ENCODE measurements around the gene SRGAP2B. TPM values are rescaled to one million over a fixed set of nuclear protein-coding genes. Genes with fewer than 3 reads are reported as not detected.
"Not testable (repeated sequence)": the region's sequence is repeated elsewhere in the genome, so short reads cannot be mapped to it uniquely, and the experiment has no call there.

The SRGAP2B gene
- total and polyA plus RNA-seq, 2 of the 8 experiments (the other 6 are each of a cell fraction or from before 2014, with no cell fraction given) = 4.9 to 39.5 TPM

GRCh38 chr1:145074021-145074559 lies 21.0 kb downstream of the SRGAP2B start:
- FAIRE-seq = not testable (repeated sequence)

DNA sequence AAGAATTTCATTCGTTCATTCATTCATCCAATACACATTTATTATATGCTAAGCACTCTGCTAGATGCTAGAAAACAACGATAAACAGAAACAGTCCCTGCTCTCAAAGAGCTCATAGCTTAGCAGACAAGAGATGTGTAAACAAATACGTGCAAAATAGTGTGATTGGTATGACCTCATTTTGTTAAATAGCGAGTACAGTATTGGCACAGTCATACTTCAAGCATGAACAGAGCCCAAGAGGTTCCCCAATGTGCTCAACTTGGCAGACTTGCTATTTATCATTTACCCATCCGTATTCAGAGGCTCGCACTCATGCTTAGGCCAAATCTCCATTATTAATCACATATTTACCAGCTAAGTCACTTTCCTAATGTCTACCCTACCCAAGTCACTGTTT lies 23.6 kb downstream of the SRGAP2B start:
- H3K23me2 ChIP-seq (ENCODE audit: low read depth, low read length); H3K9ac ChIP-seq (replicated peaks in 1 of 4; ENCODE audit: extremely low read depth in 1 of 4, low read depth in 3 of 4, low read length in 3 of 4); FAIRE-seq; H3K79me1 ChIP-seq (ENCODE audit: low read depth, low read length); H2BK20ac ChIP-seq (ENCODE audit: low read length); H3K36me3 ChIP-seq (ENCODE audit: control insufficient read depth in 2 of 4, insufficient read depth in 4 of 4, low read length in 3 of 4); CTCF ChIA-PET (ENCODE audit: partially characterized antibody); H2BK12ac ChIP-seq (ENCODE audit: low read depth, low read length); DNase-seq (ENCODE audit: low read depth in 1 of 2, low spot score in 2 of 2); H3K56ac ChIP-seq (replicated peaks; ENCODE audit: insufficient read length, low read depth, low read length); H3K4me3 ChIP-seq (ENCODE audit: extremely low read depth in 1 of 4, insufficient read depth in 2 of 4, low read depth in 3 of 4, low read length in 4 of 4); POLR2A ChIA-PET (ENCODE audit: partially characterized antibody); H3K4me1 ChIP-seq (replicated peaks in 1 of 4; ENCODE audit: control insufficient read depth in 3 of 4, insufficient read depth in 4 of 4, low read length in 3 of 4); H3K79me2 ChIP-seq (ENCODE audit: control insufficient read depth in 1 of 2, insufficient read depth in 2 of 2, low read length in 2 of 2); H3K4me2 ChIP-seq (ENCODE audit: insufficient read depth in 1 of 2, low read depth in 2 of 2, low read length in 2 of 2); H4K5ac ChIP-seq (ENCODE audit: insufficient read length, low read depth, low read length); H2BK120ac ChIP-seq (replicated peaks; ENCODE audit: low read depth, low read length); H4K8ac ChIP-seq (ENCODE audit: extremely low read depth, insufficient read depth, low read length); H3K14ac ChIP-seq (ENCODE audit: insufficient read length); H3K18ac ChIP-seq (ENCODE audit: extremely low read depth, low read length); H2BK5ac ChIP-seq (ENCODE audit: low read depth, low read length); H3K4ac ChIP-seq (replicated peaks; ENCODE audit: insufficient read length, low read depth, low read length); H3K23ac ChIP-seq (ENCODE audit: insufficient read length); H3K27me3 ChIP-seq (replicated peaks in 1 of 4; ENCODE audit: control insufficient read depth in 3 of 4, extremely low read depth in 1 of 4, insufficient read depth in 3 of 4, low read length in 3 of 4); H2BK15ac ChIP-seq (ENCODE audit: low read length); H4K91ac ChIP-seq (replicated peaks; ENCODE audit: insufficient read length, low read length); H3K27ac ChIP-seq (ENCODE audit: low read depth, low read length); H4K20me1 ChIP-seq (replicated peaks in 1 of 2; ENCODE audit: control insufficient read depth in 1 of 2, insufficient read depth in 2 of 2, low read length in 2 of 2); H2AK5ac ChIP-seq (ENCODE audit: low read depth, low read length); H2AFZ ChIP-seq (ENCODE audit: low read length); H3K9me3 ChIP-seq (ENCODE audit: insufficient read depth in 2 of 2, low read depth in 1 of 2, low read length in 1 of 2): not testable (repeated sequence)
- WGBS, 2 experiments (ENCODE audit: extremely low coverage in 1 of 2, insufficient coverage in 1 of 2, insufficient read length in 1 of 2, insufficient replicate concordance in 2 of 2, low coverage in 1 of 2, low lambda C conversion rate in 2 of 2, missing lambda C conversion rate in 1 of 2) = no CpG with 5 or more reads among the region's 6 CpGs

More at GRCh38 chr1:145074021-145074559, 21.0 kb downstream of the SRGAP2B start:
- H3K4me3 ChIP-seq (ENCODE audit: extremely low read depth in 1 of 4, insufficient read depth in 2 of 4, low read depth in 3 of 4, low read length in 4 of 4); H4K91ac ChIP-seq (replicated peaks; ENCODE audit: insufficient read length, low read length); H3K36me3 ChIP-seq (ENCODE audit: control insufficient read depth in 2 of 4, insufficient read depth in 4 of 4, low read length in 3 of 4); H3K56ac ChIP-seq (replicated peaks; ENCODE audit: insufficient read length, low read depth, low read length); H2AK5ac ChIP-seq (ENCODE audit: low read depth, low read length); H2AFZ ChIP-seq (ENCODE audit: low read length); H2BK120ac ChIP-seq (replicated peaks; ENCODE audit: low read depth, low read length); H2BK20ac ChIP-seq (ENCODE audit: low read length); H2BK12ac ChIP-seq (ENCODE audit: low read depth, low read length); H4K5ac ChIP-seq (ENCODE audit: insufficient read length, low read depth, low read length); H3K27ac ChIP-seq (ENCODE audit: low read depth, low read length); H3K4me2 ChIP-seq (ENCODE audit: insufficient read depth in 1 of 2, low read depth in 2 of 2, low read length in 2 of 2); H4K8ac ChIP-seq (ENCODE audit: extremely low read depth, insufficient read depth, low read length); H3K23ac ChIP-seq (ENCODE audit: insufficient read length); H3K9ac ChIP-seq (replicated peaks in 1 of 4; ENCODE audit: extremely low read depth in 1 of 4, low read depth in 3 of 4, low read length in 3 of 4); DNase-seq (ENCODE audit: low read depth in 1 of 2, low spot score in 2 of 2); H2BK5ac ChIP-seq (ENCODE audit: low read depth, low read length); H3K27me3 ChIP-seq (replicated peaks in 1 of 4; ENCODE audit: control insufficient read depth in 3 of 4, extremely low read depth in 1 of 4, insufficient read depth in 3 of 4, low read length in 3 of 4); H3K18ac ChIP-seq (ENCODE audit: extremely low read depth, low read length); H3K4ac ChIP-seq (replicated peaks; ENCODE audit: insufficient read length, low read depth, low read length); CTCF ChIA-PET (ENCODE audit: partially characterized antibody); H3K4me1 ChIP-seq (replicated peaks in 1 of 4; ENCODE audit: control insufficient read depth in 3 of 4, insufficient read depth in 4 of 4, low read length in 3 of 4); H3K14ac ChIP-seq (ENCODE audit: insufficient read length); H3K9me3 ChIP-seq (ENCODE audit: insufficient read depth in 2 of 2, low read depth in 1 of 2, low read length in 1 of 2); H3K79me1 ChIP-seq (ENCODE audit: low read depth, low read length); H4K20me1 ChIP-seq (replicated peaks in 1 of 2; ENCODE audit: control insufficient read depth in 1 of 2, insufficient read depth in 2 of 2, low read length in 2 of 2); H3K23me2 ChIP-seq (ENCODE audit: low read depth, low read length); POLR2A ChIA-PET (ENCODE audit: partially characterized antibody); H3K79me2 ChIP-seq (ENCODE audit: control insufficient read depth in 1 of 2, insufficient read depth in 2 of 2, low read length in 2 of 2); H2BK15ac ChIP-seq (ENCODE audit: low read length): not testable (repeated sequence)
- 77% methylated on average over 3 of the region's 6 CpGs; no CpG with 5 or more reads in 1 of the 2 experiments for WGBS, 2 experiments (ENCODE audit: extremely low coverage in 1 of 2, insufficient coverage in 1 of 2, insufficient read length in 1 of 2, insufficient replicate concordance in 2 of 2, low coverage in 1 of 2, low lambda C conversion rate in 2 of 2, missing lambda C conversion rate in 1 of 2)
